Occipital lobe (tissue), 2 donors: ENCODE data around the gene RIMOC1. TPM values are rescaled to one million over a fixed set of nuclear protein-coding genes. Genes with fewer than 3 reads are reported as not detected.
"Not testable (repeated sequence)": the region's sequence is repeated elsewhere in the genome, so short reads cannot be mapped to it uniquely, and the experiment has no call there.

ENCODE experiments used
- DNase-seq: peaks from one replicate; lab custom pipeline; 2025; lab: John Stamatoyannopoulos, UW
- total RNA-seq: library from RNA; depleted of rRNA; stranded (reverse); fragments of >200 nt; gene quantifications from one replicate; pipeline ENCODE4 v1.2.3, GENCODE V29; 2014

RIMOC1 gene
- total RNA-seq, 1 donor from 2014 or later: 25.0 TPM

DNA sequence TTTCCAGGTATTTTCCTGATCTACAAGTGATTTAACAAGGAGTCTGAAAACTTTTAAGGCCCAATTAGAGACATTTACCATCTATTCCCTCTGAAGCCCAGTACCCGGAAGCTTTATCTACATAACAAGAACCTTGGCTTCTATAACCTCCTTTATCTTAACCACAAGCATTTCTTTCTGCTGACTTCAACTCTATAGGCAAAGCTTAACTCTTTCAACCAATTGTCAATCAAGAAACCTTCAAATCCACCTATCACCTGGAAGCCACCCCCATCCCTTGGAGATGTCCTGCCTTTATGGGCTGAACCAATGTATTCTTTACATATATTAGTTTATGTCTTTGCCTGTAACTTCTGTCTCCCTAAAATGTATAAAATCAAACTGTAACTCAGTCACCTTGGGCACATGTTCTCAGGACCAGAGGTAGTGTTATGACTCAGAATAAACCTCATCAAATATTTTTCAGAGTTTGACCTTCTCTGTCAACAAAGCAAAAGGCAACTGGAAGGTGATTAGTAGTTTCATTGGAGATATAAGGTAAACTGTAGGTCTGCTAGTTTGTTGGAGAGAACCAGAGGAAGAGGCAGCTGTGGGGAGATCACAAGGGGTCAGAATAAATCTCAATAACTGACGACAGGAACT is 13.0 kb upstream of the RIMOC1 start:
- DNase-seq: no peak

DNA sequence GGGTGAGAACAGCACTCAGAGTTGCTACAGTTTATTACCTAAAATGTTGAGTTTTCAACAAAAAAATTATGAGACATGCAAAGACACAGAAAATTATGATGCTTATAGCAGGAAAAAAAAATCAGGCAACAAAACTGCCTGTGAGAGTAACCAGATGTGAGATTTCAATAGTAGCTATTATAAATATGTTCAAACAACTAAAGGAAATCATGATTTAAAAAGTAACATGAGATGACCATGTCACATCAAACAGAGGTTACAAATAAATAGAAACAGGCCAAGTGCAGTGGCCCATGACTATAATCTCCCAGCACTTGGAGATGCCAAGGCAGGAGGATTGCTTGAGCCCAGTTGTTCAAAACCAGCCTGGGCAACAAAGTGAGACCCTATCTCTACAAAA is 12.1 kb upstream of the RIMOC1 start:
- DNase-seq: no peak

DNA sequence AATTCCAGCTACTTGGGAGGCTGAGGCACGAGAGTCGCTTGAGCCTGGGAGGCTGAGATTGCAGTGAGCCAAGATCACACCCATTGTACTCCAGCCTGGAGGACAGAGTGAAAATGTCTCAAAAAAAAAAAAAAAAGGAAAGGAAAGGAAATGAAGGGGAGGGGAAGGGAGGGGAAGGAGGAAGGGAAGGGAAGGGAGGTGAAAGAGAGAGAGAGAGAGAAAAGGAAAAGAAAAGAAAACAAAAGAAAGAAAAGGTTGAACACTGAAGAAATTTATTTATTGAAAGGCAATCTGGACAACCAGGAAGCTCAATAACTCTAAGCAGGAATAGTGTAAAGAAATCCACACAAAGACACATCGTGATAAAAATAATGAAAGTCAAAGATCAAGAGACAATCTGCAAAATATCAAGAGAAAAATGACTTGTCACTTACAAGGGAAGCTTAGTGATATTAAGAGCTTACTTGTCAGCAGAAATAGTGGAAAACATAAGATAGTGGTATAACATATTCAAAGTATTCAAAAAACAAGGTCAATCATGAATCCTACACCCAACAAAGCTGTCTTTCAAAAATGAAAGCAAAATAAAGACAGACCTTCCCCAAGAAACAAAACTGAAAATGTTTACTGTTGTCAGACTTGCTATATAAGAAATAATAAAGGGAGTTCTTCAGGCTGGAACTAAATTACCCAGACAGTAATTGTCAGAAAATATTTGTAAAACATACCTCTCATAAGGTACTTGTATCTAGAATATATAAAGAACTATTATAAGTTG is 10.9 kb upstream of the RIMOC1 start:
- DNase-seq: no peak

GRCh38 chr5:41896230-41896629 is 7.9 kb upstream of the RIMOC1 start:
- DNase-seq: no peak

GRCh38 chr5:41903382-41903891 is 707 bp upstream of the RIMOC1 start:
- no peak for DNase-seq

GRCh38 chr5:41906151-41906550 is 2.0 kb downstream of the RIMOC1 start:
- no peak for DNase-seq

- no peak for DNase-seq
Measured at GRCh38 chr5:41908374-41909079, 4.4 kb downstream of the RIMOC1 start.

- no peak for DNase-seq
Measured at GRCh38 chr5:41918105-41918504, 14.0 kb downstream of the RIMOC1 start.

DNA sequence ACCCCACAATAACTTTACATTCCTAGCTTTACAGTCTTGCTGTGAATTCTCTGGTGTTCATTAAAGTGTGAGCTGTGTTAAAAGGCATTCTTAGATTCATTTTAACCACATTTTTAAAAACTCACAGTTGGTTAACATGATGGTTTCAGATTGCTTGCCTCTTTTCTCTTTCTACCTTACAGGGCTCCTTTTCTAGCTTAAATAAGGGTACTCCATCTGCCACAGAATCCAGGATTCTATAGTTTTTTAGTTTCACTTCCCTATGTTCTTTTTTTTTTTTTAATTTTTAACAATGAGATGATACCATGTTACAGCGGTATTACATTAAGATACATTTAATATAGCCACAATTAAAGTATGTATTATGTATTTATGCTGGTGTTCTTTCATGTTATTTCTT is 17.0 kb downstream of the RIMOC1 start:
- no peak for DNase-seq

DNA sequence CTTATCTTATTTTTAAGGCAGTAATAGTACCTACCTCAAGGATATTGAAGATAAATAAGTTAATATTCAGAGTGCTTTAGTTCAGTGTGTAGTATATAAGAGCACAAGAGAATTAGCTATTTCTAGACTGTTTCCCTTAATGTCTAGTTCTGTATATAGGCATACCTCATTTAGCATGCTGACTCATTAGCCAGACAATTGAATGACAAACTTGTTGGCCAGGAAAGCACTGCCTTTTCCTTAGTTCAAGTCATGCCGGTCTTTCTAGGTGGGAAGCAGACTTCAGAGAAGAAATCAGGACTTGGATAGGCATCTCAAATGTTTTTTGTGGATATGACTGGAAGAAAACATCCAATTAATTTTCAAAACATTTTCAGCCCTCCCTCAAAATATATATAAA is 17.7 kb downstream of the RIMOC1 start:
- DNase-seq: no peak

DNA sequence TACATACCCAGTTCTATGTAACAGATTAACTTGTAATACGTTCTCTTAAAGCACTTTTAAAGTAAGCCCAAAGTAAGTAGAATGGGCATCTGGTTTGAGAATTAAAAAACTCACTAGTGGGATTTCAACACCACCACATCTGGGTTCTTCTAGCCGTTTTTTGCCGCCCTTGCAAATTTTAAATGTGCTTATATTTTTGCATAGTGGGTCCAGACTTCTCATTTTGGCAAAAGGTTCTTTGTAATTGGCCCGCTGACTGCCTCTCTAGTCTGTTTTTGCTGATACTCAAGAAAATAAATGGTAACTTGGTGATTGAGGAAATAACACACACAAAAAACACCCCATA is 20.4 kb downstream of the RIMOC1 start:
- no peak for DNase-seq

DNA sequence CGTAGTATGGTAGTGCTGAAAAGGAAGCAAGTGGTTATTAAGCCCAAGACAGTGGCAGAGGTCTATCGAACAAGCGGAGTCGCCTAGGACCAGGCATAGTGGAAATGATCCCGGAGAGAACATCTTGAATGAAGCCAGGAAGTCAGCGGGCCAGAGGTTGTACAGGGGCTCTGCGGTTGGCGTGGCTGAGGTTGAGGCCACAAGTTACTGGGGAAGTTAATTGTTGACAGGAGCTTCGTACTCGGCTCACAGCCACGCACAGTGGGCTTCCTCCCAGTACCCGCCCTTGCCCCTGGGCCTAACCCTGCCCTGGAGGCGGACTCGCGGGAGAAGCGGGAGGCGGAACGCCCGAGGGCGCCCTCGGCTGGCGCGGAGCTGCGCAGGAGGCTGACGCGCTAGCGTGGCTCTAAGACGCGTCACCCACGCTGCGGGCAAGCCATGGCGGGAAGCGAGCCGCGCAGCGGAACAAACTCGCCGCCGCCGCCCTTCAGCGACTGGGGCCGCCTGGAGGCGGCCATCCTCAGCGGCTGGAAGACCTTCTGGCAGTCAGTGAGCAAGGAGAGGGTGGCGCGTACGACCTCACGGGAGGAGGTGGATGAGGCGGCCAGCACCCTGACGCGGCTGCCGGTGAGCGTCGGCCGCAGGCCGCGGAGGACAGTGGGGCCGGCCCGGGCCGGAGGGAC is 20.9 kb downstream of the RIMOC1 start, which contains the start of gene FBXO4:
Gene FBXO4, plus strand, starts transcription at position 410 of the 683 bp plus-strand sequence. Its CDS starts 29 bp downstream, at position 439.
- DNase-seq: peak; percentile 73

DNA sequence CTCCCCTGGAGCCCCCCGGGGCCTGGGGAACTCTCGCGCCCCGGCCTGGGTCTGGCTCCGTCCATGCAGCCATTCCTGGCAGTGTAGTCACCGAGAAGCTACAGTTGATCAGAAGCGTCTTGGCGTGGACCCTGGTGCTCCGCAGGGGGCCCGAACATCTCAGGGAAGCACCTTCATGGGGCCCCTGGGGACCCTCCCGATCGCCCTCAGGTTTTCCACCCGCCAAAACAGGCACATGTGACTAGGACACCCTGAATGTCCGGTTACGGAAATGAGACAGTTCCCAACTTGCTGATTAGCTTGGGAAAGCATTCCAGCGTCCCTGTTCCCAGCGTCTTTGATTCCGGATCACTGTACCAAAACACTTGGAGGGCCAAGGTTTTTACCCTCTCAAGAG is 21.4 kb downstream of the RIMOC1 start:
- DNase-seq: peak; percentile 46

- DNase-seq: no peak
Measured at GRCh38 chr5:41927604-41928003, 23.5 kb downstream of the RIMOC1 start.

- no peak for DNase-seq
Measured at GRCh38 chr5:41929035-41929434, 24.9 kb downstream of the RIMOC1 start.

GRCh38 chr5:41932770-41933169 is 28.6 kb downstream of the RIMOC1 start:
- DNase-seq: no peak

GRCh38 chr5:41935544-41935943 is 31.4 kb downstream of the RIMOC1 start:
- no peak for DNase-seq

- no peak for DNase-seq
Measured at GRCh38 chr5:41940641-41941040, 36.5 kb downstream of the RIMOC1 start.

DNA sequence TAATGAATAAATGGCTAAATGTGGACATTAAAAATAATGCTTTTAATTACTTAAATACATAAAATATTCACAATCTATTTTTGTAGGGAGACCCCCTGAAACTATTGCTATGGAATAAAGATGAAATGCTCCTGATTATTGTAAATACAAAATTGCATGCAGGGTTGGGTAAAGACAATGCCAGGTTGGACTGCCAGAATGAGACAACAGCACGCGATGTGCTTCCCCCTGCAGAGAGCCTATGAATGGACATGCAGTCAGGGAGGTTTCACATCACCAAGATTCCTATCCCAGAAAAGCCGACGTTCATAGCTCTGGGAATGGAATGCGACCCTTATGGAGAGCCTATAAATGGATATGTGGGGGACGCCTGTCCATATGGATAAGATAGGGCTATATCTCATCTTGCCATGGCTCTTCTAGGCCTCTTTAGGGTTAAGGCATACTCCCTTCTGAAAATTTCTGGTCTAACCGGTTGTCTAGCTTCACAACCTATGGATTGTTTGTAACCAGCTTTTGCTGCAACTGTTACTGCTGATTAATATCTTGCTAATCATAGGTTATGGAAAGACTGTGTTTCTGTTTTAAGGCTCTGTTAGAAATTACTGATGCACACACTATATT is 41.3 kb downstream of the RIMOC1 start:
- DNase-seq: not testable (repeated sequence)

DNA sequence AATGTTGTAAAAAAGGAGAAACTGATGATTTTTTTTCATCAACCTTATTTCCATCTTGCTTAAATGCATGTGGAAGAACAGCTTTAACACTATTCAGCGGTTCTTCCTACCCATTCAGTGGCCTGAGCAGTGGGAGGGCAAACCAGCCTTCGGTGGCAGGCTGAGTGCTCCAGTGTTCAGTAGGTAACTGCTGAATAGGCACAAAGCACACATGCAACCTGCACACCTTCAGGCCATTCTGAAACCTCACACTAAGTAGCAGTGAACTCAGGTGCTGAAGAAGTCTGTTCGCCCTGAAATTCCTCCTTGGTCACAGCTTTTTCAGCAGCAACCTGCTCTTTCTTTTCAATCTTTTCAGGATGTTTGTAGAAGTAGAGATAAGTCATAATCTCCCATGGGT is 47.1 kb downstream of the RIMOC1 start:
- no peak for DNase-seq
